ENCODE measurements around the gene RFC2. TPM values are rescaled to one million over a fixed set of nuclear protein-coding genes. Genes with fewer than 3 reads are reported as not detected.

The RFC2 gene
- polyA plus RNA-seq, 1 of the 3 experiments (the other 2 are of a cell fraction) = 31.2 TPM

DNA sequence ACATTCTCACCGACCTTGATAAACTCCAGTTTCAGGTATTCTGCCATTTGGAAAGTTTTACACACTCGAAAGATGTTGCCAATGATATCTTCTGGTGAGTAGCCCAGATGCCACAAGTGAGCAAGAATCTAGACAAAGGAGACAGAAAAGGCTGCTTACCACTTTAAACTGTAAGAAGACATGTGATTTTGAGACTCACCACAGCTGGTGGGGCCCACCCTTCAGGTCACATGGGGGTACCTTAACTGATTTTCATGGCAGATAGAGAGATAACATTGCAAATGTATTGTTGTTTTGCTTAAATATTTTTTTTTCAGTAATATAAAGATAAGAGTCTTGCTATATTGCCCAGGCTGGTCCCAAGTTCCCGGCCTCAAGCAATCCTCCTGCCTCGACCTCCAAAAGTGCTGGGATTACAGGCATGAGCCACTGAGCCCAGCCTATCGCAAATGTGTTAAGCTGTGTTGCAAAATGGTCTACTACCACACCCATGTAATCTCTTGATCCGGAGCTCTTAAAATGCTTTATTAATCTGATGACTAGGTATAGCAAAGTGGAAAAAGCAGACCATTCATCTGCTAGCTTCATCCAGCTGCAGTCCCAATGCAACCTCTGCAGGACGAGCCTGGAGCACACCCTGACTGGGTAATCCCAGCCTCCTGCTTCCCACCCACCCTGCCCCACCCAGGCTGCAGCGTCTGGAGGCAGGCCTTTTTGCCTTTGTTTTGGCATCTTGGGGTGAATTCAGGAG, 18.5 kb downstream of the RFC2 start (continued):
- TF ChIP-seq GATA2 (CRISPR knock-in tag; IDR thresholded peaks at IDR 0.05) (no peak), SIN3A (IDR thresholded peaks at IDR 0.05; ENCODE audit: borderline replicate concordance, low read depth, low read length) (no peak)
- TF ChIP-seq, protein P1, sequence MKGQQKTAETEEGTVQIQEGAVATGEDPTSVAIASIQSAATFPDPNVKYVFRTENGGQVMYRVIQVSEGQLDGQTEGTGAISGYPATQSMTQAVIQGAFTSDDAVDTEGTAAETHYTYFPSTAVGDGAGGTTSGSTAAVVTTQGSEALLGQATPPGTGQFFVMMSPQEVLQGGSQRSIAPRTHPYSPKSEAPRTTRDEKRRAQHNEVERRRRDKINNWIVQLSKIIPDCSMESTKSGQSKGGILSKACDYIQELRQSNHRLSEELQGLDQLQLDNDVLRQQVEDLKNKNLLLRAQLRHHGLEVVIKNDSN (IDR thresholded peaks at IDR 0.05; ENCODE audit: borderline replicate concordance, low read depth) = no peak
- TF ChIP-seq, protein P2, sequence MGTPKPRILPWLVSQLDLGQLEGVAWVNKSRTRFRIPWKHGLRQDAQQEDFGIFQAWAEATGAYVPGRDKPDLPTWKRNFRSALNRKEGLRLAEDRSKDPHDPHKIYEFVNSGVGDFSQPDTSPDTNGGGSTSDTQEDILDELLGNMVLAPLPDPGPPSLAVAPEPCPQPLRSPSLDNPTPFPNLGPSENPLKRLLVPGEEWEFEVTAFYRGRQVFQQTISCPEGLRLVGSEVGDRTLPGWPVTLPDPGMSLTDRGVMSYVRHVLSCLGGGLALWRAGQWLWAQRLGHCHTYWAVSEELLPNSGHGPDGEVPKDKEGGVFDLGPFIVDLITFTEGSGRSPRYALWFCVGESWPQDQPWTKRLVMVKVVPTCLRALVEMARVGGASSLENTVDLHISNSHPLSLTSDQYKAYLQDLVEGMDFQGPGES (IDR thresholded peaks at IDR 0.05; ENCODE audit: low read depth, low read length) = no peak

DNA sequence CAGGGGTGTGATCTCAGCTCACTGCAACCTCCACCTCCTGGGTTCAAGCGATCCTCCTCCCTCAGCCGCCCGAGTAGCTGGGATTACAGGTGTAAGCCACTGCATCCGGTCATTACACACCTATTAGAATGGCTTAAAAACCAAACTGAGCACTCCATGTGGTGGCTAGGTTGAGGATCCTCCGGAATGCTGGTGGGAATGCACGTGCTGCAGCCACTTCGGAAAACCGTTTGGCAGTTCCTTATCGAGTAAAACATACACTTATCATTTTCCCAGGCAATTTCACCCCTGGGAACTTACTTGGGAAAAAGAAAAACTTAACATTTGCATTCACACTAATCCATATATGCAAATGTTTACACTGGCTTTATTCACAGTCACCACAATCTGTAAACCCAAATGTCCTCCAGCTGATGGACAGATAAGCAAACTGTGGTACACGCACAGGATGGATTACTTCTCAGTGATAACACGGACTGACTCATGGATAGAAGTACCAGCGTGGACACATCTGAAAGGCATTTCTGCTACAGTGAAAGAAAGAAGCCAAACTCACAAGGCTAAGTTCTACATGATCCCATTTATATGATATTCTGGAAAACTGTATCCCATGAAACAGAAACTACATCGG, 20.4 kb downstream of the RFC2 start:
- Histone ChIP-seq H4K20me1 (ENCODE audit: insufficient read depth) (no peaks in the 10 kb centered on the region), H3F3A (replicated peaks; ENCODE audit: insufficient read depth) (peaks cover 24% of the 10 kb centered on the region), H3K9me2 (no peaks in the 10 kb centered on the region), H3K27me3 (ENCODE audit: insufficient read depth) (no peaks in the 10 kb centered on the region), H3K9ac (no peak overlapping the region), H2AFZ (ENCODE audit: low read depth) (no peak overlapping the region), H3K36me3 (replicated peaks in 1 of 2; ENCODE audit: control insufficient read depth in 1 of 2, insufficient read depth in 2 of 2, low read length in 1 of 2) (peaks cover 47 to 51% of the 10 kb centered on the region in 2 experiments), H3K4me2 (no peak overlapping the region; the same call in 1 of the 2 replicates), H3K4me3 (ENCODE audit: low read depth in 2 of 2, low read length in 1 of 2) (no peak overlapping the region), H3K4me1 (ENCODE audit: control insufficient read depth in 1 of 2, insufficient read depth in 2 of 2, low read depth in 1 of 2, low read length in 1 of 2) (no peaks in the 10 kb centered on the region), H3K9me3 (no peaks in the 10 kb centered on the region), H3K79me2 (ENCODE audit: insufficient read depth) (no peaks in the 10 kb centered on the region), H3K27ac (ENCODE audit: low read depth in 2 of 2, low read length in 1 of 2) (peak overlapping the region in 1 of 2 experiments; percentile 23; a peak in 1 of 4 replicates)
- ChIA-PET POLR2A (interaction anchor here (0.6 kb wide), 1 partner anchor 652 kb away, joined by 3 read pairs; no protein-coding TSS in a partner anchor), CTCF (interaction anchor here (3.6 kb wide), 1 partner anchor 27 kb away, joined by 14 read pairs; no protein-coding TSS in a partner anchor)
- 87% methylated on average over 13 of the region's 13 CpGs for WGBS (ENCODE audit: low lambda C conversion rate)
- TF ChIP-seq JUND (IDR thresholded peaks at IDR 0.05) = peak; percentile 20; the same call in 1 of the 2 replicates
- no peak for TF ChIP-seq SMC3 (IDR thresholded peaks at IDR 0.05; ENCODE audit: low read depth, low read length)
- TF ChIP-seq, protein P3, sequence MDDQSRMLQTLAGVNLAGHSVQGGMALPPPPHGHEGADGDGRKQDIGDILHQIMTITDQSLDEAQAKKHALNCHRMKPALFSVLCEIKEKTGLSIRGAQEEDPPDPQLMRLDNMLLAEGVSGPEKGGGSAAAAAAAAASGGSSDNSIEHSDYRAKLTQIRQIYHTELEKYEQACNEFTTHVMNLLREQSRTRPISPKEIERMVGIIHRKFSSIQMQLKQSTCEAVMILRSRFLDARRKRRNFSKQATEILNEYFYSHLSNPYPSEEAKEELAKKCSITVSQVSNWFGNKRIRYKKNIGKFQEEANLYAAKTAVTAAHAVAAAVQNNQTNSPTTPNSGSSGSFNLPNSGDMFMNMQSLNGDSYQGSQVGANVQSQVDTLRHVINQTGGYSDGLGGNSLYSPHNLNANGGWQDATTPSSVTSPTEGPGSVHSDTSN (IDR thresholded peaks at IDR 0.05) = peak; percentile 27; the same call in 1 of the 2 replicates
- TF ChIP-seq FOSL2 (IDR thresholded peaks at IDR 0.05; ENCODE audit: borderline replicate concordance, low read depth) = peak; percentile 44; the same call in 1 of the 2 replicates
- no peak for TF ChIP-seq TCF12 (IDR thresholded peaks at IDR 0.05)
- DNase-seq = no peak

DNA sequence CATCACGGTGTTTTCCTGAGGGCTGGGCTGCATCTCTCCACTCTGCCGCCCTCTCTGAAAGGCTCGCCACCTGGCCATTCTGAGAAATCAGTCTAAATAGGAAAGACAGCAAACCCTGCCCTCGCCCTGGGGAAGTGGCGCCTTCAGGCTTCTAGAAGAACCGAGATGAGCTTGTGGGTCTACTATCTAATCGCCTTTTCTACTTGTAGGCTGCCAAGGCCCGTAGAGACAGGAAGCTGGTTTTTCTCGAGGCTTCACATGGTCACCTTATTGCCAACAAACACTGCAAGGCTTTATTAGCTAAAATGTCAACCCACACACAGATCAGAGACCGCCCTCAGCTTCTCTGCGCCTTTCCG, 23.0 kb downstream of the RFC2 start:
- Histone ChIP-seq H3K9me3 (no peaks in the 10 kb centered on the region), H3K4me3 (ENCODE audit: low read depth in 2 of 2, low read length in 1 of 2) (no peak overlapping the region), H2AFZ (ENCODE audit: low read depth) (no peak overlapping the region), H3K9me2 (no peaks in the 10 kb centered on the region), H4K20me1 (ENCODE audit: insufficient read depth) (no peaks in the 10 kb centered on the region), H3K4me2 (no peak overlapping the region), H3K9ac (no peak overlapping the region), H3K36me3 (replicated peaks in 1 of 2; ENCODE audit: control insufficient read depth in 1 of 2, insufficient read depth in 2 of 2, low read length in 1 of 2) (peaks cover 29 to 51% of the 10 kb centered on the region in 2 experiments), H3K27ac (ENCODE audit: low read depth in 2 of 2, low read length in 1 of 2) (no peak overlapping the region), H3K79me2 (ENCODE audit: insufficient read depth) (no peaks in the 10 kb centered on the region), H3K27me3 (ENCODE audit: insufficient read depth) (no peaks in the 10 kb centered on the region), H3K4me1 (ENCODE audit: control insufficient read depth in 1 of 2, insufficient read depth in 2 of 2, low read depth in 1 of 2, low read length in 1 of 2) (no peaks in the 10 kb centered on the region), H3F3A (replicated peaks; ENCODE audit: insufficient read depth) (peaks cover 20% of the 10 kb centered on the region)
- 92% methylated on average over 12 of the region's 12 CpGs for WGBS (ENCODE audit: low lambda C conversion rate)
- ChIA-PET POLR2A (no interaction called here), CTCF (interaction anchor here (2.4 kb wide), 1 partner anchor 170 kb away, joined by 6 read pairs; no protein-coding TSS in a partner anchor)
- no peak for TF ChIP-seq MXI1 (IDR thresholded peaks at IDR 0.05; ENCODE audit: low read depth, low read length)
- TF ChIP-seq, protein P4, sequence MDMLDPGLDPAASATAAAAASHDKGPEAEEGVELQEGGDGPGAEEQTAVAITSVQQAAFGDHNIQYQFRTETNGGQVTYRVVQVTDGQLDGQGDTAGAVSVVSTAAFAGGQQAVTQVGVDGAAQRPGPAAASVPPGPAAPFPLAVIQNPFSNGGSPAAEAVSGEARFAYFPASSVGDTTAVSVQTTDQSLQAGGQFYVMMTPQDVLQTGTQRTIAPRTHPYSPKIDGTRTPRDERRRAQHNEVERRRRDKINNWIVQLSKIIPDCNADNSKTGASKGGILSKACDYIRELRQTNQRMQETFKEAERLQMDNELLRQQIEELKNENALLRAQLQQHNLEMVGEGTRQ (IDR thresholded peaks at IDR 0.05; ENCODE audit: borderline replicate concordance, low read depth, low read length) = no peak
- TF ChIP-seq TAF1 (IDR thresholded peaks at IDR 0.05; ENCODE audit: borderline replicate concordance, low read depth, low read length) = no peak
- TF ChIP-seq, protein P5, sequence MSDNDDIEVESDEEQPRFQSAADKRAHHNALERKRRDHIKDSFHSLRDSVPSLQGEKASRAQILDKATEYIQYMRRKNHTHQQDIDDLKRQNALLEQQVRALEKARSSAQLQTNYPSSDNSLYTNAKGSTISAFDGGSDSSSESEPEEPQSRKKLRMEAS (IDR thresholded peaks at IDR 0.05; ENCODE audit: low read depth) = no peak
- no peak for TF ChIP-seq RCOR1 (IDR thresholded peaks at IDR 0.05; ENCODE audit: low read length)
- no peak for TF ChIP-seq FOXM1 (IDR thresholded peaks at IDR 0.05; ENCODE audit: low read depth)
- TF ChIP-seq, protein P6, sequence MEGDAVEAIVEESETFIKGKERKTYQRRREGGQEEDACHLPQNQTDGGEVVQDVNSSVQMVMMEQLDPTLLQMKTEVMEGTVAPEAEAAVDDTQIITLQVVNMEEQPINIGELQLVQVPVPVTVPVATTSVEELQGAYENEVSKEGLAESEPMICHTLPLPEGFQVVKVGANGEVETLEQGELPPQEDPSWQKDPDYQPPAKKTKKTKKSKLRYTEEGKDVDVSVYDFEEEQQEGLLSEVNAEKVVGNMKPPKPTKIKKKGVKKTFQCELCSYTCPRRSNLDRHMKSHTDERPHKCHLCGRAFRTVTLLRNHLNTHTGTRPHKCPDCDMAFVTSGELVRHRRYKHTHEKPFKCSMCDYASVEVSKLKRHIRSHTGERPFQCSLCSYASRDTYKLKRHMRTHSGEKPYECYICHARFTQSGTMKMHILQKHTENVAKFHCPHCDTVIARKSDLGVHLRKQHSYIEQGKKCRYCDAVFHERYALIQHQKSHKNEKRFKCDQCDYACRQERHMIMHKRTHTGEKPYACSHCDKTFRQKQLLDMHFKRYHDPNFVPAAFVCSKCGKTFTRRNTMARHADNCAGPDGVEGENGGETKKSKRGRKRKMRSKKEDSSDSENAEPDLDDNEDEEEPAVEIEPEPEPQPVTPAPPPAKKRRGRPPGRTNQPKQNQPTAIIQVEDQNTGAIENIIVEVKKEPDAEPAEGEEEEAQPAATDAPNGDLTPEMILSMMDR (IDR thresholded peaks at IDR 0.05) = no peak
- no peak for DNase-seq
